GM23338 (cell line): Measurements from ENCODE around the gene LRRC27. TPM values are rescaled to one million over a fixed set of nuclear protein-coding genes. Genes with fewer than 3 reads are reported as not detected.
A peak's percentile ranks its signal among the peaks of the same experiment; 100 is the strongest.

Source experiments
- ATAC-seq: fragments of 200-7000 bp; cut with Tn5 transposase; 3 replicates; pipeline ENCODE4 v1.9.1; 2020
- DNase-seq: peaks from one replicate; pipeline ENCODE4 v3.0.0-alpha.2; 2015; ENCODE audit warnings: low spot score
- H2AFZ ChIP-seq: fragments of 200-600 bp; sonication (generic); 2 replicates; pipeline ENCODE4 v1.8.0; 2016; ENCODE audit warnings: antibody characterized with exemption, mild to moderate bottlenecking, moderate library complexity
- H3F3A ChIP-seq: fragments of 200-600 bp; sonication (generic); replicated peaks from 2 replicates; pipeline ENCODE4 v1.8.0; 2017; ENCODE audit warnings: antibody characterized with exemption, mixed run types, low read depth
- H3K27ac ChIP-seq: fragments of 200-600 bp; sonication (generic); 2 replicates; pipeline ENCODE4 v1.6.1; 2016; ENCODE audit warnings: low read depth
- H3K27me3 ChIP-seq: fragments of 200-600 bp; sonication (generic); 2 replicates; pipeline ENCODE4 v1.8.0; 2016; ENCODE audit warnings: mild to moderate bottlenecking, mixed run types, moderate library complexity; ENCODE audit not compliant: insufficient read depth
- H3K36me3 ChIP-seq: fragments of 200-600 bp; sonication (generic); 2 replicates; pipeline ENCODE4 v1.8.0; 2016; ENCODE audit warnings: mild to moderate bottlenecking; ENCODE audit not compliant: insufficient read depth
- H3K4me1 ChIP-seq: fragments of 200-600 bp; sonication (generic); 2 replicates; pipeline ENCODE4 v1.8.0; 2016; ENCODE audit warnings: mild to moderate bottlenecking, moderate library complexity; ENCODE audit not compliant: insufficient read depth
- H3K4me2 ChIP-seq: fragments of 200-600 bp; sonication (generic); 2 replicates; pipeline ENCODE4 v1.7.1; 2017; ENCODE audit warnings: mixed run types
- H3K4me3 ChIP-seq: fragments of 200-600 bp; sonication (generic); 2 replicates; pipeline ENCODE4 v1.6.1; 2016; ENCODE audit warnings: mixed run types
- H3K79me2 ChIP-seq: fragments of 200-600 bp; sonication (generic); replicated peaks from 2 replicates; pipeline ENCODE4 v1.8.0; 2017; ENCODE audit warnings: mild to moderate bottlenecking; ENCODE audit not compliant: insufficient read depth
- H3K9me2 ChIP-seq: fragments of 200-600 bp; sonication (generic); 2 replicates; pipeline ENCODE4 v1.8.0; 2017; ENCODE audit not compliant: insufficient read depth
- H4K20me1 ChIP-seq: fragments of 200-600 bp; sonication (generic); replicated peaks from 2 replicates; pipeline ENCODE4 v1.8.0; 2017; ENCODE audit warnings: mild to moderate bottlenecking; ENCODE audit not compliant: insufficient read depth
- H3K27ac Mint-ChIP-seq: 2 replicates; pipeline ENCODE4 v1.8.0; 2020; ENCODE audit warnings: inconsistent platforms, mild to moderate bottlenecking, moderate library complexity, mixed read lengths
- H3K27me3 Mint-ChIP-seq: 3 replicates; pipeline ENCODE4 v1.8.0; 2022; ENCODE audit warnings: low read depth, mild to moderate bottlenecking, moderate library complexity, mixed read lengths, inconsistent platforms; ENCODE audit not compliant: insufficient read depth, poor library complexity
- H3K36me3 Mint-ChIP-seq: 3 replicates; pipeline ENCODE4 v1.8.0; 2021; ENCODE audit warnings: low read depth, mild to moderate bottlenecking, inconsistent platforms, moderate library complexity, mixed read lengths
- H3K4me1 Mint-ChIP-seq: 3 replicates; pipeline ENCODE4 v1.8.0; 2020; ENCODE audit warnings: mild to moderate bottlenecking, inconsistent platforms, mixed read lengths
- H3K4me3 Mint-ChIP-seq: 3 replicates; pipeline ENCODE4 v1.8.0; 2021; ENCODE audit warnings: moderate library complexity, mild to moderate bottlenecking, inconsistent platforms, mixed read lengths
- H3K9me3 Mint-ChIP-seq: 3 replicates; pipeline ENCODE4 v1.8.0; 2020; ENCODE audit warnings: moderate library complexity, mild to moderate bottlenecking, inconsistent platforms, mixed read lengths
- CREB1 ChIP-seq: fragments of 250-450 bp; sonication (Bioruptor Pico); IDR thresholded peaks from 2 replicates; pipeline ENCODE4 v1.5.0; 2020; ENCODE audit warnings: low read depth, mild to moderate bottlenecking, moderate library complexity
- EZH2 ChIP-seq: fragments of 200-600 bp; sonication (generic); IDR thresholded peaks from one replicate; pipeline ENCODE4 v1.8.0; 2017; ENCODE audit warnings: antibody characterized with exemption, mild to moderate bottlenecking, low read depth; ENCODE audit not compliant: unreplicated experiment
- EZH2phosphoT487 ChIP-seq: fragments of 200-600 bp; sonication (generic); IDR thresholded peaks from one replicate; pipeline ENCODE4 v1.8.1; 2018; ENCODE audit warnings: antibody characterized with exemption; ENCODE audit not compliant: unreplicated experiment
- NANOG ChIP-seq: IDR thresholded peaks from 2 replicates; pipeline ENCODE4 v1.6.1; 2016; ENCODE audit warnings: antibody characterized with exemption, borderline replicate concordance
- POLR2AphosphoS5 ChIP-seq: IDR thresholded peaks from 2 replicates; pipeline ENCODE4 v1.6.1; 2016; ENCODE audit warnings: antibody characterized with exemption, low read depth
- STAT1 ChIP-seq: IDR thresholded peaks from one replicate; pipeline ENCODE4 v1.6.1; 2016; ENCODE audit warnings: antibody characterized with exemption; ENCODE audit not compliant: unreplicated experiment
- ZNF114 ChIP-seq: fragments of 250-450 bp; sonication (Bioruptor Pico); IDR thresholded peaks from 2 replicates; pipeline ENCODE4 v1.5.0; 2020; ENCODE audit warnings: mild to moderate bottlenecking, moderate library complexity
- ZNF331 ChIP-seq: fragments of 250-450 bp; sonication (Bioruptor Pico); IDR thresholded peaks from 2 replicates; pipeline ENCODE4 v1.5.0; 2020; ENCODE audit warnings: low read depth, mild to moderate bottlenecking, moderate library complexity
- polyA plus RNA-seq: library from polyadenylated mRNA; unstranded; fragments of >200 nt; fragmentation: Nextera tagmentation; extraction: Ambion mirVana; gene quantifications from 2 replicates; pipeline ENCODE4 v1.2.1, GENCODE V29; 2016
- total RNA-seq: library from RNA; depleted of rRNA; stranded (reverse); fragments of >200 nt; shearing (Covaris generic); gene quantifications from 2 replicates; pipeline ENCODE4 v1.2.3, GENCODE V29; 2014
- TF ChIP-seq, protein P1 (sequence below): IDR thresholded peaks from 2 replicates; pipeline ENCODE4 v1.6.1; 2016; ENCODE audit warnings: antibody characterized with exemption
- TF ChIP-seq, protein P2 (sequence below), 2 experiments: fragments of 200-600 bp in 1 of 2; sonication (generic) in 1 of 2; conservative IDR thresholded peaks; 2 replicates each; pipeline versions ENCODE4 v1.5.1 to v1.6.1; 2016 to 2017; ENCODE audit warnings: antibody characterized with exemption in 2 of 2, low read depth in 2 of 2, mild to moderate bottlenecking in 2 of 2, moderate library complexity in 1 of 2

Gene LRRC27
- total and polyA plus RNA-seq, 2 experiments from 2014 or later, result 2.9 to 3.5 TPM

DNA sequence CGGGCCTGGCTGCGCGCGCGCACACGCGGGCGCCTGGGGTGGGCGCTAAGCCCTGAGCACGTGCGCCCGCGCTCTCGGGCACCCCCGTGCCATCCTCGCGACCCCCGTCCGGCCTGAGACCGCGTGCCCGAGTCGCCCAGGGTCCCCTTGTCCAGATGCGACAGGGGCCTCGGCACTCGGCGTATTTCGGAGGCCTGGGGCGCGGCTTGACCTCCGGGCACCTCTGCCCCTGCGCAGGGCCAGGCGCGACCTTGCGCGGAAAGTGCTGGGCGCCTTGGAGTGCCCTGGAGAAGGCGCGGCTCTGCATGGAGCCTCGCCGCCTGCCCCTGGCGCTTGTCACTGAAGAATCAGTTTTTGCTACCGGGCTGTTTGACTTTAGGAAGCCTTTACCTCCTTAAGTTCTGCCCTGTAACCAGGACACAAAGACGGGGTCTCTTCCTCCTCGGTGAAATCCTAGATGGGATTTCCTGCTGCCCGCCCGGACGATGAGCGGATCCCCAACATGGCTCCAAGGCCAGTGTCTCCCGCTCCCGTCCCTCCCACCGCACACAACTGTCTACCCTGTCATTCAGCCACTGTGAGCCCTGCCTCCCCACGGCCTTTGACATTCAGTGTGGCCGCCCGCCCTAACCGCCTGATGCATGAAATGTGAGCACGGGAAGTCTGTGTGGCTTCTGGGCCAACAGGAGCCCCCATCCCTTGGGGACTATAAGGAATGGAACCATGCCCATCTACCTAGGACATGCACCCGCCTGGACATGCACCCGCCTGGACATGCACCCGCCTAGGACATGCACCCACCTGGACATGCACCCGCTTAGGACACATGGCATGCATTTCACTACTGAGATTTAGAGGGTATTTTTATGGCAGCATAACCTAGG lies 23.2 kb upstream of the LRRC27 start:
- no peak overlapping the region for H3K27ac Mint-ChIP-seq
- H4K20me1 ChIP-seq, result no peaks in the 10 kb centered on the region
- H3K27me3 ChIP-seq, result peaks cover 42% of the 10 kb centered on the region
- H3K27me3 Mint-ChIP-seq, result peaks cover 32% of the 10 kb centered on the region
- TF ChIP-seq, protein P1, sequence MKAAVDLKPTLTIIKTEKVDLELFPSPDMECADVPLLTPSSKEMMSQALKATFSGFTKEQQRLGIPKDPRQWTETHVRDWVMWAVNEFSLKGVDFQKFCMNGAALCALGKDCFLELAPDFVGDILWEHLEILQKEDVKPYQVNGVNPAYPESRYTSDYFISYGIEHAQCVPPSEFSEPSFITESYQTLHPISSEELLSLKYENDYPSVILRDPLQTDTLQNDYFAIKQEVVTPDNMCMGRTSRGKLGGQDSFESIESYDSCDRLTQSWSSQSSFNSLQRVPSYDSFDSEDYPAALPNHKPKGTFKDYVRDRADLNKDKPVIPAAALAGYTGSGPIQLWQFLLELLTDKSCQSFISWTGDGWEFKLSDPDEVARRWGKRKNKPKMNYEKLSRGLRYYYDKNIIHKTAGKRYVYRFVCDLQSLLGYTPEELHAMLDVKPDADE, result no peak
- TF ChIP-seq, protein P2, sequence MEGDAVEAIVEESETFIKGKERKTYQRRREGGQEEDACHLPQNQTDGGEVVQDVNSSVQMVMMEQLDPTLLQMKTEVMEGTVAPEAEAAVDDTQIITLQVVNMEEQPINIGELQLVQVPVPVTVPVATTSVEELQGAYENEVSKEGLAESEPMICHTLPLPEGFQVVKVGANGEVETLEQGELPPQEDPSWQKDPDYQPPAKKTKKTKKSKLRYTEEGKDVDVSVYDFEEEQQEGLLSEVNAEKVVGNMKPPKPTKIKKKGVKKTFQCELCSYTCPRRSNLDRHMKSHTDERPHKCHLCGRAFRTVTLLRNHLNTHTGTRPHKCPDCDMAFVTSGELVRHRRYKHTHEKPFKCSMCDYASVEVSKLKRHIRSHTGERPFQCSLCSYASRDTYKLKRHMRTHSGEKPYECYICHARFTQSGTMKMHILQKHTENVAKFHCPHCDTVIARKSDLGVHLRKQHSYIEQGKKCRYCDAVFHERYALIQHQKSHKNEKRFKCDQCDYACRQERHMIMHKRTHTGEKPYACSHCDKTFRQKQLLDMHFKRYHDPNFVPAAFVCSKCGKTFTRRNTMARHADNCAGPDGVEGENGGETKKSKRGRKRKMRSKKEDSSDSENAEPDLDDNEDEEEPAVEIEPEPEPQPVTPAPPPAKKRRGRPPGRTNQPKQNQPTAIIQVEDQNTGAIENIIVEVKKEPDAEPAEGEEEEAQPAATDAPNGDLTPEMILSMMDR (conservative IDR thresholded peaks at IDR 0.05; ENCODE audit: low read depth in 2 of 2), result no peak
- peak; percentile 53 for TF ChIP-seq ZNF331 (CRISPR knock-in tag)
- TF ChIP-seq NANOG, result no peak
- TF ChIP-seq EZH2, result peak; percentile 49
- TF ChIP-seq STAT1, result no peak
- no peak for TF ChIP-seq POLR2AphosphoS5
- no peak for TF ChIP-seq CREB1 (CRISPR knock-in tag)
- peak overlapping the region; percentile 97; the same call in 1 of the 2 replicates for H2AFZ ChIP-seq
- H3K4me3 ChIP-seq, result peak overlapping the region; percentile 68
- peak overlapping the region; percentile 92 for H3K4me2 ChIP-seq
- ATAC-seq, result peak; percentile 56
- no peaks in the 10 kb centered on the region for H3K9me2 ChIP-seq
- peak; percentile 49 for DNase-seq
- H3K79me2 ChIP-seq, result no peaks in the 10 kb centered on the region
- H3K4me1 Mint-ChIP-seq, result peaks cover 14% of the 10 kb centered on the region
- H3F3A ChIP-seq, result no peaks in the 10 kb centered on the region
- peaks cover 23% of the 10 kb centered on the region for H3K9me3 Mint-ChIP-seq
- H3K27ac ChIP-seq, result no peak overlapping the region
- H3K4me3 Mint-ChIP-seq, result peak overlapping the region; percentile 71
- peaks cover 4% of the 10 kb centered on the region; the same call in 1 of the 2 replicates for H3K36me3 ChIP-seq
- H3K36me3 Mint-ChIP-seq, result peaks cover 17% of the 10 kb centered on the region
- no peaks in the 10 kb centered on the region; the same call in 1 of the 2 replicates for H3K4me1 ChIP-seq

DNA sequence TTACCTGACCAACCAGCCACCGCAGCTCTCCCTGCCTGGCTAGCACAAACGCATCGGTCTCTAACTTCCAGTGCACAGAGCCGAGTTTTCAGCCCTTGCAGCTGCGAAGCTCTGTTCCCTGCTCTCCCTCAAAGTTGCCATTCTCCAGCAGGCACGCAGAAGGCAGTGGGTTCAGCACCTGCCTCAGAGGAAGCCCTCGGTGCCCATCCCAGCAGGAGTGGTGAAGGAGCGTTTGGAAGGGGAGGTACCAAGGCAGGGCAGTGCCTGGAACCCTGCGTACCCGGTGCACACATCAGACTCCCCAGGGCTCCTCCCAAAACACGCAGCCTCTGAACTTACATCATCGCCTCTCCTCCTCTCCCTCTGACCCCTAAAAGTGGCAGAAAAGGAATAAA lies 22.5 kb upstream of the LRRC27 start:
- no peak for DNase-seq
- Histone ChIP-seq H3K36me3 (peaks cover 4% of the 10 kb centered on the region; the same call in 1 of the 2 replicates), H3K4me2 (peak overlapping the region; percentile 92; the same call in 1 of the 2 replicates), H3K4me3 (no peak overlapping the region), H3K27me3 (peaks cover 42% of the 10 kb centered on the region), H3K9me2 (no peaks in the 10 kb centered on the region), H2AFZ (no peak overlapping the region), H3F3A (no peaks in the 10 kb centered on the region), H3K27ac (no peak overlapping the region), H3K4me1 (no peaks in the 10 kb centered on the region; the same call in 1 of the 2 replicates), H4K20me1 (no peaks in the 10 kb centered on the region), H3K79me2 (no peaks in the 10 kb centered on the region)
- no peak overlapping the region for H3K27ac Mint-ChIP-seq
- H3K9me3 Mint-ChIP-seq, result peaks cover 23% of the 10 kb centered on the region
- peaks cover 17% of the 10 kb centered on the region for H3K36me3 Mint-ChIP-seq
- TF ChIP-seq CREB1 (CRISPR knock-in tag) (no peak), NANOG (no peak), EZH2phosphoT487 (no peak), ZNF331 (CRISPR knock-in tag) (no peak), POLR2AphosphoS5 (no peak), ZNF114 (no peak)
- H3K4me1 Mint-ChIP-seq, result peaks cover 12% of the 10 kb centered on the region
- peaks cover 32% of the 10 kb centered on the region for H3K27me3 Mint-ChIP-seq
- peak overlapping the region; percentile 71 for H3K4me3 Mint-ChIP-seq
- no peak for ATAC-seq
